Activated CD4-positive, alpha-beta T cell treated with anti-CD3 and anti-CD28 coated beads for 24 hours (primary cell): Measurements from ENCODE around the gene FBXO33.

Experiments
- DNase-seq, 2 donors: peaks; one replicate each; pipeline ENCODE4 v3.0.0-alpha.2; 2020; ENCODE audit warnings: low read depth in 2 of 2

FBXO33 gene, protein sequence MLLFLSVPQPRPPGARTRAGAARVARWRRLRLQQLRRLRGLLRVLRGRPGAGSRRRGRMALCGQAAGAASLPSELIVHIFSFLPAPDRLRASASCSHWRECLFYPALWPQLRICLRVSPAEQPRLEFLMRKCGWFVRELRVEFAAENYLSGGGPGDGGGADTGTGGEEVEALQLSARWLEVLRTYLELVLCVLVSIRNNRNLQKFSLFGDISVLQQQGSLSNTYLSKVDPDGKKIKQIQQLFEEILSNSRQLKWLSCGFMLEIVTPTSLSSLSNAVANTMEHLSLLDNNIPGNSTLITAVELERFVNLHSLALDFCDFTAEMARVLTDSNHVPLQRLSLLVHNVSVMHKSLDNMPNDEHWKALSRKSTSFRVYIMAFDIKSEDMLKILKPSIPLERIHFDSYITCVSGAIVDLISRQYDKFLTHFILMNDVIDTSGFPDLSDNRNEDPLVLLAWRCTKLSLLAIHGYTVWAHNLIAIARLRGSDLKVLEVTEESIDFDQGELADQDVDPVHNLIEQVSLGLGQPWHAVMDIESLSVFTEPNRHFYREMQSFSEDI

DNA sequence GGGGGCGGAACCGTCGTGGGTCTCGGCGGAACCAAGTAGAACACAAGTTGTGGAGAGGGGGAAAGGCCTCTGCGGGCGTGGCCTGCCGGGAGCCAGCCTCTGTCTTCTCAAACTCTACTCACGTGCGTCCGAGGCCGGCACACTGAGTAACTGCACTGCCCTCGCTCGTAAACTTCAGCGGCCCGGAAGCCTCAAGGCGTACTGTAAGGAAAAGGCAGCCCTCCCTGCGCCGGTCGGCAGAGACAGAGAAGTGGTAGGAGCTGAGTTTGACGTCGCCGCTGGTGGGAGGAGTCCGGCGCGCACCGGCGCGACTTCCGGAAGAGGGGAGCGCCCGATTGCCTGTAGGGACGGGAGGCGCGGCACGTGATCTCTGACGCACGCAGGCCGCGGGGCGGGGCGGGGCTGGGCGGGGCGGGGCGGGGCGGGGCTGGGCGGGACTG is at the start of gene FBXO33:
Gene FBXO33 (minus strand): TSS at position 255 of the 440 bp plus-strand sequence. CDS start 271 bp downstream, outside the sequence.
- peak; percentile 85 to 91 for DNase-seq

DNA sequence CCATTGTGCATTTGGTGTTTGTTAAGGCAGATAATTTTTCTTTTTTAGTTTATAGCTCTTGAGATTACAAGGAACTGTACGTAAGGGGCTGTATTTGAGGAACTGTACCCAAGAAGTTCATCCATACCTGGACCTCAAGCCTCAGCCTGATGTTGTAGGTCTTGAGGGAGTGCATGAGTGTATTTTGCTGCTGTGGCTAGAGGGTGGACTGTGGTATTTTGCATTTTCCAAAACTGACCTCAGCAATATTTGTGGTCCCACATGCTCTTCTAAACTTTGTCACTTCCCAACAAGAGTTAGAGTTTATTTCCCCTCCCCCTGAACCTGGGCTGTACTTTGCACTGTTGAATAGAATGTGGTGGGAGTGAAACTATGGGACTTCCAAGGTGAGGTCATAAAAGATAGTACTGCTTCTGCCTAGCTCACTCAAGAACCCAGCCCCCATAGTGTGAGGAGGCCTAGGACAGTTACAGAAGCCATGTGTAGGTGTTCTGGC is 42.2 kb upstream of the FBXO33 start:
- no peak for DNase-seq

DNA sequence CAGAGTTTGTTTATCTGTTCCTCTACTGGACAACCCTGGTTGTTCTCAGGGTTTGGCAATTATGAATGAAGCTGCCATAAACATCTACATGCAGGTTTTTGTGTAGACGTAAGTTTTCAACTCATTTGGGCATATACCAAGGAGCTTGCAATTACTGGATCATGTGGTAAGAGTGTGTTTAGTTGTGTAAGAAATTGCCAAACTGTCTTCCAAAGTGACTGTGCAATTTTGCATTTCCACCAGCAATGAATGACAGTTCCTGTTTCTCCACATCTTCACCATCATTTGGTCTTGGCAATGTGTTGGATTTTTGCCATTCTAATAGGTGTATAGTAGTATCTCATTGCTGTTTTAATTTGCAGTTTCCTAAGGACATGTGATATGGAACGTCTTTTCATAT is 39.8 kb upstream of the FBXO33 start:
- DNase-seq, result no peak

DNA sequence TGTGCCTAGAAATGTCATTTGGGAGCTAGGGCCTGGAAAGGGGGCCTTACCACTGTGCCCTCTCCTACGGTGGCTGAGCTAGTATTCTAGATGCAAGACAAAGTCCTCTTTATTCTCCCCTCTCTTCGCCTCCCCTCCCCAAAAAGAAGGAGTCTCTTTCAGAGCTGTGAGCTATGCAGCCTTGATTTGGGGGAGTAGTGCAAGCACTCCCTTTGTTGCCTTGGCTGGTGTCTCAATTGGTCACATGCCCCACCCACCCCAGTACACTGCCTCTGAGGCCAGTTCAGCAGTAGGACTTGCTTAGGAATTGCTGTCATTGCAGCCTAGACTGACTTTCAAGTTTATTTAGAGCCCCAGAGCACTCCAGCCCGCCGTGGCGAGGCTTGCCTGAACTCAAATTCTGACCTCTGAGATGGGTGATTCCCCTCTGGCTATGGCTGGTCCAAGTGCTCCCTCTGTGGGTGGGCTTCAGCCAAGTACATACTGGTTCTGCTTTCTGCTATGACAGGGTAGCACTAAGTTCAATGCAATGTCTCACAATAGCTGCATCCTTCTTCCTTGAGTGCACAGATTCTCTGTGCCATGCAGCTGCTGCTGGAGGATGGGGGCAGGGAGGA is 37.0 kb upstream of the FBXO33 start:
- no peak for DNase-seq

DNA sequence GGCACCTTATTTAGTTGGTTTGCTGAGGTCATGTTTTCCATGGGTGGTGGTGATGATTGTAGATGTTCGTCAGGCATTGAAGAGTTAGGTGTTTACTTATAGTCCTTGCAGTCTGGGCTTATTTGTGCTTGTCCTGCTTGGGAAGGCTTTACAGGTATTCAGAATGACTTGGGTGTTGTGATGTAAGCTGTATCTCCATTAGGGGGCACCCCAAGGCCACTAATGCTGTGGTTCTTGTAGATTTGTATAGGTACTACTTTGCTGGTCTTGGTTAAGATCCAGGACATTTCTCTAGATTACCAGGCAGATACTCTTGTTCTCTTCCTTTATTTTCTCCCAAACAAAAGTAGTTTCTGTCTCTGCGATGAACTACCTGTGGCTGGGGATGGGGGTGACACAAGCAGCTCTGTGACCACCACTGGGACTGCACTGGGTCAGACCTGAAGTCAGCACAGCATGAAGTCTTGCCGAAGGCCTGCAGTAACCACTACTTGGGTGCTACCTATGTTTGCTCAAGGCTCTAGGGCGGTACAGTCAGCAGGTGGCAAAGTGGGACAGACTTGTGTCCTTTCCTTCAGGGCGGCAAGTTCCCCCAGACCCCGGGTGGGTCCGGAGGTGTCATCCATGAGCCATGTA is 35.8 kb upstream of the FBXO33 start:
- DNase-seq, result no peak

DNA sequence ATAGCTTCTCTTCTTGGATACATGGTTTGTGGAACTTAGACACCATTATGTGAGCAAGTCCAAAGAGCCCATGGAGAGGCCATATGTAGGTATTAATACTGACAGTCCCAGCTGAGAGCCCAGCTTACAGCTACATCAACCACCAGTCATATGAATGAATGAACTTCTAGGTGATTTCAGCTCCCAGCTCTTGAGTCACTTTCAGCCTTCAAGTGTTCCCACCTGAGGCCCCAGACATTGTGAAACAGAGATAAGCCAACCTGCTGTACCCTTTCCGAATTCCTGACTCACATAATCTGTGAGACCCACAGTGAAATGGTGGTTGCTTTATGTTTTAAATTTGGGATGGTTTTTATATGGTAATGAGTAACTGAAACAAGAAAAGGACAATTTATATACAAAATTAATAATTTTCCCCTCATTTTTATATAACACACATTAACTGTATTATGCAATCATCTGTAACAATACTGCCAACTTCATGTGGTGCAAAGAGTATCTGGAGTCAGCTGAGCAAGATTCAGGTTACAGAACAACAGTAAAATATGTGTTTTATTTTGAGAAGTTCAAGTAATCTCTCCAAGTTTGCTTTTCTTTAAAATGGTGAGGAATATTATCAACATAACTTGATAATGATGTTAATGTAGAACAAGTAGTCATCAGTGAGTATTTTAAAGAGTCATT is 27.7 kb upstream of the FBXO33 start:
- DNase-seq, result no peak

DNA sequence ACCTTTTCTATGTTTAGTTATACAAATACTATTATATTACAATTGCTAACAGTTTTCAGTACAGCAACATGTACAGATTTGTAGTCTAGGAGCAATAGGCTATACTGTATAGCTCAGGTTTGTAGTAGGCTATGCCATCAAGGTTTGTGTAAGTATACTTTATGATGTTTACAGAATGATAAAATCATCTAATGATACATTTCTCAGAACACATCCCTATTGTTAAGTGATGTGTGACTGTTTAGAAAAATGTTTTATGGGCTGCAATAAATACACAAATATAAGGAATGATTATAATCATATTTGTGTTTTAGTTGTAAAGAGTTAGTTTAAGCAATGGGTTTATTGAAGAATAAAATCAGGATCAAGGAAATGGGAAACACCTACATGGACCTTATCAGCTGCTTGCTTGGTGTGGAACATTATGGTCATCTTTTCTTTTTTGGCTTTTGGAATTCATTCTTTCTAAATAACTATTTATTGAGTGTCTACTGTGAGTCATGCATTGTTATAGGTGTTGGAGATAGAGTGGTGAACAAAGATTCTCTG is 24.5 kb upstream of the FBXO33 start:
- no peak for DNase-seq

DNA sequence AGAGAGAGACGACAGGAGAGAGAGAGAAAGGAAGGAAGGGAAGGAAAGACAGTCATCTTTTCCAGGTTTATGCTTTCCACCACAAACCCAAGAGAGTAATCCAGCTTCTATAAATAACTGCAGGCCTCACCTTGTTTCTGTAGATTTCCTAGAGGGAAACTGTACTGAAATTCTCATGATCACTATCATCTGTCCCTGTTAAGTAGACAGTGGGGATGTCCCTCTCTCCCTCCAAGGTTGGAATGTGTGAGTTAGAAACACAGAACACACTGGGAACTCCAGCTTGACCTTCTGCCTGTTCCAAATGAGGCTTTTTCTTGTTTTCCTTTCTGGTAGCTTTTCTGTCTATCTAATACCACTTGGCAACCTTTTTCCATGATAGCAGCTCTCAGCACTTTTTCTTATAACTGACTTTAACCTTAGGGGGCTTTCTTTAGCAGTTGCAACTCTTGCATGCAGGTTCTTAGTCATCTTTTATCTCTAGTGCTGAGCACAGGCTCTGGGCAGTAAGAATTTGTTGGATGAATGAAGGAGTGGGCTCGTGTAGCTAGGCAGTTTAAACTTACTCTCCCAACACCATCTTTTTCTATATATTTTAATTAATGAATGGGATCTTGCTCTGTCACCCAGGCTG is 22.8 kb upstream of the FBXO33 start:
- DNase-seq, result no peak

DNA sequence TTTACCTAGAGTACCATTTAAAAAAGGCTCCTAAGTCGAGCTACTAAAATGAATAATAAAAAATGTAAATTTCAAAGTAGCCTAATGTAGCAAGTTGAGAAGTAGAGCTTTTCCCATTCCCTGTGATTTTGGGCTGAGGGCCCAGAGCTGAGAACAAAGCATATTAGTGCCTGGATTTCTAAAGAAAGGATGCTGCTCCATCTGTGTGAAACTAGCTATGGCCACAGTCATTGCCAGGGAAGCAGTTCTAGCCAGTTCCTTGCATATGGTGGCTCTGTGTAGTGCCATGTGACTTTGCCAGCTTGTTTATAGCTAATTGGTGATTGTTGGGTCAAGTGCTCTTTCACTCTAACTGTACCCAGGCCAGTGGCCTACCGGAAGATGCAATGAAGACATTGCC is 20.4 kb upstream of the FBXO33 start:
- no peak for DNase-seq

DNA sequence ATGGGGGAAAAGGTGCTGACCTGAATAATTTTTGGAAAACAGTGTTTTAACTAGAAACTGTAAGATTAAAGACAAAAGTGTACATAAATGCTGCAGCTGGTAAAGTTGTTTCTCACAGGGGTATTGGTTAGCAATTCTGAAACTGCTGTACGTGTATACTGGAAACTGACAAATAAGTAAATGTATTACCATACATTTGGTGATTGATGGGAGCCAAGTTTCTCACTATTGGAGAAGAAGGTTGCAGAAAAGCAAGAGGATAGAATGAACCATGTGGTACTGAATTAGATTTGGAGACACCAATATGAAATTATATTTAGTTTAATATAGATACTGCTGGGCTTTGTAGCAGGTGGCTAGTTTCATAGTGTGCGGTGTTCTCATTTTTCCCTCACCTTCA is 19.6 kb upstream of the FBXO33 start:
- DNase-seq, result no peak

DNA sequence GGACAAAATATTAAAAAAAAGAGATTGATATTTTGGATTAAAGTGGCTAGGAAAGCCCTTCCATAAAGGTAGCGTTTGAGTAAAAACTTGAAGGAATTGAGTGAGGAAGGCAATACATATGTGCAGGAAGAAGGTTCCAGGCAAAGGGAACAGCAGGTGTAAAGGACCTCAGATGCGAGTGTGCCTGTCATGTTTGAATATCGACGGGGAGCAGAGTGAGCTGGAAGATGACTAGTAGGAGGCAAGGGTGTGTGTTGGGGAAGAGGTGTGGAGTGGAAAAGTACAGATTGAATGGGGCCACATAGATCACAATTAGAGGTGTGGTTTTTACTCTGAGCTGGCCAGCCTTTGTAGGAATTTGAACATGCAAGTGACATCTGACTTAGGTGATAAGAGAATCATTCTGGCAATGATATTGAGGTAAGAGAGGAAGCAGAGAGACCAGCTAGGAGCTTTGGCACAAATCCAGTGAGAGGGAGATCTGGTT is 15.0 kb upstream of the FBXO33 start:
- DNase-seq, result no peak

DNA sequence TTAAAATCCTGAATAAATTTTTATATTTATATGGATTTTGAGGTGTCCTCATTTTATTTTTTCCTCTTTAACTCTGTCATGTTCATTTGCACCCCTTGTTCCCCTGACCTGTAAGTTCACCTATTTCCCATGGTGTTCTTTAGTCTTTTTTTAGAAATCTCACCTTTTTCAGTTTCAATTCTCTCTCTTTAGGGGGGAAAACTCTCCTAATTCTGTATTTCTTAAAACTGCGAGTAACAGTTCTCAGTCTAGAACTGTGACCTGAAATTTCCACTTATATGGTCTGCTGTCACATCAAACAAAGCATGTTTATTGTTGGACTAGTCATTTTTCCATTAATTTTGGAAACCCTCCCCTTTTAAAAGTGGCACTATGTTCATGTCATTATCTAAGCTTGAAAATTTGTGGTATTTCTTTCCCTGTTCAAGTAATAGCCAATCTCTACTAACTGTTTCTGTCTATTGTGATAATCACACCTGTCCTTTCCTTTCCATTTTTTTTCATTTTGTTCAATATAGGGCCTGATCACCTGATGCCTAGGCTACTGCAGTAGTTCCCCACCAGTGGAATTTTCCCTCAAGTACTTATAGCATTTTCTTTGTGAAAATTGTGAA is 14.0 kb upstream of the FBXO33 start:
- DNase-seq, result no peak

DNA sequence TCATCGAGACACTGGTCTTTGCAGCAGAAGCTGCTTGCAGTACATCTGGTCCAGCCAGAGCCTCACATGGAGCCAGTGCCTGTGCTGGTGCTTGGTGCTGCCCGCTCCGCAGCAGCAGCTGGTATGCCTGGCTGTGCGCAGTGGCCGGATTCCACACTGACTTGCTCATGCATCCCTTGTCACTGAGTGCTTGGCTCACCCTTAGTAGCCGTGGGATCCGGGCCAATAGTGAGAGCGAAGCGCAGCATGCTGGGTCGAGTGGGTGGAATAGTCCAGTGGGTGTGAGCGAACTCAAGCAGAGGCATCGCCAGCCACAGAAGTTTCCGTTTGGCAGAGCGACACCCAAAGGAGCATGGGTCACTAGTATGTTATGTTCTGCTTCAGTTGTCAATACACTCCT is 10.1 kb upstream of the FBXO33 start:
- DNase-seq, result no peak

DNA sequence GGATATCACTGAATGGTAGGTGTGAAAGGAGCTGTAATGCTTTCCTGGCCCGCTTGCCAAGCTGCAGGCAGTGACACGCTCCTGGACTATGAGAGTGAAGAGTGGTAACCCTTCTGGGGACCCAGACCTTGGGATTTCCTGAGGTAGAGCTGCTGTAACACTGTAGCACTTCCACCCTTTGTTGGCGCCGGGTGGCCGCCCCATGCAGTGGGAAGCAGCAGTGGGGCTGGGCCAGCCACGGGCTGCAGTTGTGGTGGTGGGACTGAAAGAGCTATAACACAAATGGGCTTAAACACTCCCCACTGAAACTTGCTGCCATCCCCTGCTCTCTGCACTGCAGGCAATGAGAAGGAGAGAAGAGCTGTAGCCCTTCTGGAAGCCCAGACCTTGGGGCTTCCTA is 9.6 kb upstream of the FBXO33 start:
- no peak for DNase-seq

DNA sequence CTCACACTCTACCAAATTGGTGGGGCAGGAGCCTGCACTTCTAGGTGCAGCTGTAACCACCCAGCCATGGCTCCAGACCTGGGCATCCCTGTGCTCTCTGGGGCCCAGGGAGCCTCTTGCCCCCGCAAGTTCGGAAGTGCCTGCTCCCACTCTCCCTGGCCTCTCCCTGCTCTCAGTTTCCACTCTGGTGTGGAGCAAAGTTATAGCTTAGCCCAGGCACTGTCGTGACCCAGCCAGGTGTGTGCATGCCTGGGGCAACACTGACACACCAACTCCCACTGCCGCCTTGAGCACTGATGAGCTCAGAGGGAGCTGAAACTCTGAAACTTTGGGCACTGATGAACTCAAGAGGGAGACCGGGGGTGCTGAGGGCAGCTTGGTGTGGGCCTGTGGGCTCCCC is 8.7 kb upstream of the FBXO33 start:
- no peak for DNase-seq

DNA sequence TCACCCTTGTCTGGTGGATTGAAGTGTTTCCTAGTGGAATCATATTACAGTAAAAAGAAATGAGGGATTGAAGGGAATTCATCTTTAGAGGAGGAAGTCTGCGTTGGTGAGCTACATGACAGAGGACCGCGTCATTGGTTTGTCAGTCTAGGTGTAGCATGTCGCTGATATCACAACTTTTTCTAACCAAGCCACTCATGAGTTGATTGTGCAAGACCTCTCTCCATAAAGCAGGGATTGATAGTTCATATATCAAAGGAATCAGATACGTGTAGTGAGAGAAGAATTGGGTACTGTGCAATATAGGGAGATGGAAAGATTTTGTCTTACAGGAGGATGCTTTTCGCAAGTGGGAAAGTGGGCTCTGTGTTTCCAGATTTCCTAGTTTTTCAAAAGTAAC is 3.0 kb upstream of the FBXO33 start:
- no peak for DNase-seq

DNA sequence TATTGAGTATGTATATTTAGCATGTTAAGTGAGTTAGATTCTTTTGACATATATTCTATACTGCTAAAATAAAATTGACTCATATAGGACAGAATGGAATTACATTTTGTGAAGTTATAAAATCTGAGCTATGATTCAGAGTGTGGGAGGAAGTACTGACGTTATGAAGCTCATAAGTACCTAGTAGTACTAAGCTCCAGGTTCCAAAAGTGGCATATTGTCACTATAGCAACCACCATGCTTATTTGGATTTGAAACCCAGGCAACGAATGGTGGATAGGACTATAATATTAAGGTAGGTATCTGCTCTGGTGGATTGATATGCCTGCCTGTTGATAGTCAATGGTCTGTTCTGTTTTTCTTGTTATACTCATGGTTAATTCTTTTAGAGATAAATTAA is 2.2 kb upstream of the FBXO33 start:
- DNase-seq, result no peak

DNA sequence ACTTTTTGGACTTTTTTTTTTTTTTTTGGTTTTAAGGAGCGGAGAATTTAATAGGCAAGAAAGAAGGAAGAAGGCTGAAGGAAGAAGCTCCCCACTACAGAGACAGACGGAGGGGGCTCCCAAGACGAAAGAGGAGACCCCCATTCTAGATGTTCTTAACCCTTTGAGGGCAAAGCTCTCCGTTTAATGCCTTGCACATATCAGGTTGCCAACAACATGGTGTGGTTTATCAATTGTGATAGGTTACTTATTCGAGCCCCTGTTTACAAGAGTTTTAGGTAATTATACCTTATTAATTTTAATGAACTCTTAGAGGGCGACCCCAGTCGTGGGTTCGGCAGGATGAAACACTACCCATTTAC is 1.2 kb upstream of the FBXO33 start:
- no peak for DNase-seq

DNA sequence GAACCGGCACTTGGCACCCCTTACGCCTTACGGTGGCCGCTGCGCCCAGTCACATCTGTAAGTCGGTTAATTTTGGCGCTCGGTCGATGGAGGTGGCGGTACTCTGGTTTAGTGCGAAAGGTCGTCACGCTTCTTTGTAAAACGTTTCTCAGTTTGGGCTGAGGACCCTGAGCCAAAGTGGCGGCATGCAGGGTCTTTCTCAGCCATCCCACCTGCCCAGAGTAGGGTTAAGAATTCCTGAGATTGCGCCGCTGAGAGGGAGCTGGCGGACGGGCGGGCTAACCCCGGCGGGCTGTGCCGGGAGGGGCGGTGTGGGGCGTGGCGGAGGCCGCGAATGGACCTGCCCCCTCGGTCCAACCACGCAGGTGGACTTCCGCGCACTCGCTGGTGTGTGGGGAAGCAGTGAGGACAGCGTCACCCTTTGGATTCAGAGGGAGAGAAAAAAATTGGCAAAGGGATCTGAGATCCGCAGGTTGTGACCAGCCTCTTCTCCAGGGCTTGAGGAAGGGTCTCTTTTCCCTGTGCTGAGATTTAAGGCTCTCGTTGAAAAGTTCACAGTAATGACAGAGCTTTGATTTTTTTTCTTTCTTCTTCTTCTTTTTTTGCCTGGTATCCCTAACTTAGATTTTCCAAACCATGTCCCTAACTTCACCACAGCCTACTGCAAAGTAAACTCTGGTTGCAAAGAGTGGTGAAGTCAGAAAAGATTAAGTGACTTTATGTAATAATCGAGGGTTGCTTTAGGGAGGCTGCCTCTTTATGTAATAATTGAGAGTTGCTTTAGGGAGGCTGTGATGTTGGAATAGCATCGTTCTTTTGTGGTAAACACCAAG is 602 bp upstream of the FBXO33 start:
- peak; percentile 40 to 63 for DNase-seq
